H9 (cell line): ENCODE data around the gene TUBB4B. TPM values are rescaled to one million over a fixed set of nuclear protein-coding genes. Genes with fewer than 3 reads are reported as not detected.

Source experiments
- DNase-seq: peaks from one replicate; pipeline ENCODE4 v3.0.0-alpha.2; 2017
- H2AFZ ChIP-seq: one replicate; pipeline ENCODE4 v1.6.1; 2013; ENCODE audit warnings: mild to moderate bottlenecking, low read length, control low read depth, moderate library complexity
- H2AK5ac ChIP-seq: 2 replicates; pipeline ENCODE4 v1.6.1; 2013; ENCODE audit warnings: low read length, control low read depth, mixed read lengths; ENCODE audit not compliant: insufficient read length
- H2BK120ac ChIP-seq: one replicate; pipeline ENCODE4 v1.6.1; 2013; ENCODE audit warnings: low read depth, mild to moderate bottlenecking, low read length, control low read depth, inconsistent platforms; ENCODE audit not compliant: poor library complexity, severe bottlenecking
- H2BK12ac ChIP-seq: 2 replicates; pipeline ENCODE4 v1.6.1; 2013; ENCODE audit warnings: low read length, control low read depth, mixed read lengths, low read depth; ENCODE audit not compliant: insufficient read length
- H2BK15ac ChIP-seq: 2 replicates; pipeline ENCODE4 v1.6.1; 2013; ENCODE audit warnings: low read depth, low read length, control low read depth
- H2BK20ac ChIP-seq: one replicate; pipeline ENCODE4 v1.6.1; 2013; ENCODE audit warnings: low read depth, mild to moderate bottlenecking, low read length, control low read depth, inconsistent platforms; ENCODE audit not compliant: poor library complexity, severe bottlenecking
- H2BK5ac ChIP-seq: 2 replicates; pipeline ENCODE4 v1.6.1; 2013; ENCODE audit warnings: low read length, control low read depth, mixed read lengths; ENCODE audit not compliant: insufficient read length
- H3K14ac ChIP-seq: 2 replicates; pipeline ENCODE4 v1.6.1; 2013; ENCODE audit warnings: low read length, control low read depth; ENCODE audit not compliant: insufficient read depth
- H3K18ac ChIP-seq: 2 replicates; pipeline ENCODE4 v1.6.1; 2013; ENCODE audit warnings: low read depth, mild to moderate bottlenecking, mixed read lengths, low read length, control low read depth; ENCODE audit not compliant: insufficient read length
- H3K23ac ChIP-seq: 2 replicates; pipeline ENCODE4 v1.6.1; 2013; ENCODE audit warnings: low read length, control low read depth, mixed read lengths, low read depth; ENCODE audit not compliant: insufficient read length
- H3K23me2 ChIP-seq: 2 replicates; pipeline ENCODE4 v1.6.1; 2013; ENCODE audit warnings: low read depth, mild to moderate bottlenecking, mixed read lengths, low read length, control low read depth; ENCODE audit not compliant: insufficient read length, poor library complexity, severe bottlenecking
- H3K27ac ChIP-seq: 2 replicates; pipeline ENCODE4 v1.5.1; 2013; ENCODE audit warnings: low read length, control low read depth, mixed read lengths, low read depth; ENCODE audit not compliant: insufficient read length
- H3K27me3 ChIP-seq: 2 replicates; pipeline ENCODE4 v1.6.1; 2013; ENCODE audit warnings: low read length, control low read depth, inconsistent platforms; ENCODE audit not compliant: insufficient read depth
- H3K4ac ChIP-seq: 2 replicates; pipeline ENCODE4 v1.6.1; 2013; ENCODE audit warnings: low read depth, mild to moderate bottlenecking, control low read depth, inconsistent platforms, low read length, moderate library complexity
- H3K4me1 ChIP-seq: 2 replicates; pipeline ENCODE4 v1.6.1; 2013; ENCODE audit warnings: low read length, control low read depth, inconsistent platforms; ENCODE audit not compliant: insufficient read depth
- H3K4me2 ChIP-seq: 2 replicates; pipeline ENCODE4 v1.6.1; 2013; ENCODE audit warnings: low read length, control low read depth, mixed read lengths; ENCODE audit not compliant: insufficient read length, insufficient read depth
- H3K56ac ChIP-seq: 2 replicates; pipeline ENCODE4 v1.6.1; 2013; ENCODE audit warnings: low read depth, mild to moderate bottlenecking, mixed read lengths, low read length, control low read depth; ENCODE audit not compliant: insufficient read length
- H3K79me1 ChIP-seq: 2 replicates; pipeline ENCODE4 v1.6.1; 2013; ENCODE audit warnings: low read depth, mild to moderate bottlenecking, moderate library complexity, low read length, control low read depth, inconsistent platforms; ENCODE audit not compliant: insufficient read depth, poor library complexity, severe bottlenecking
- H3K79me2 ChIP-seq: 2 replicates; pipeline ENCODE4 v1.6.1; 2013; ENCODE audit warnings: low read length, control low read depth, inconsistent platforms; ENCODE audit not compliant: insufficient read depth
- H3K9ac ChIP-seq: 2 replicates; pipeline ENCODE4 v1.6.1; 2013; ENCODE audit warnings: low read length, control low read depth, mixed read lengths; ENCODE audit not compliant: insufficient read length; ENCODE audit errors: extremely low read depth
- H3K9me3 ChIP-seq: one replicate; pipeline ENCODE4 v1.6.1; 2013; ENCODE audit warnings: low read depth, low read length, inconsistent platforms; ENCODE audit not compliant: control insufficient read depth
- H3T11ph ChIP-seq: one replicate; pipeline ENCODE4 v1.6.1; 2013; ENCODE audit warnings: mild to moderate bottlenecking, low read length, control low read depth, inconsistent platforms
- H4K20me1 ChIP-seq: one replicate; pipeline ENCODE4 v1.6.1; 2013; ENCODE audit not compliant: control insufficient read depth, insufficient read length, insufficient read depth
- H4K5ac ChIP-seq: 2 replicates; pipeline ENCODE4 v1.6.1; 2013; ENCODE audit warnings: low read depth, mild to moderate bottlenecking, mixed read lengths, low read length, control low read depth; ENCODE audit not compliant: insufficient read length
- H4K8ac ChIP-seq: replicated peaks from 2 replicates; pipeline ENCODE4 v1.6.1; 2013; ENCODE audit warnings: low read length, control low read depth, mixed read lengths, low read depth; ENCODE audit not compliant: insufficient read length
- H4K91ac ChIP-seq: 2 replicates; pipeline ENCODE4 v1.6.1; 2013; ENCODE audit warnings: low read depth, mild to moderate bottlenecking, moderate library complexity, mixed read lengths, low read length, control low read depth; ENCODE audit not compliant: insufficient read length
- H3K27ac Mint-ChIP-seq, 3 experiments: 2 replicates in 2 of 3; 3 replicates in 1 of 3; pipeline ENCODE4 v1.8.0; 2020 to 2021; ENCODE audit warnings: mixed read lengths in 3 of 3, mild to moderate bottlenecking in 1 of 3, moderate library complexity in 1 of 3
- H3K27me3 Mint-ChIP-seq: 2 replicates; pipeline ENCODE4 v1.8.0; 2021; ENCODE audit warnings: low read depth, mild to moderate bottlenecking, moderate library complexity, mixed read lengths
- H3K36me3 Mint-ChIP-seq, 3 experiments: 2 replicates in 2 of 3; 3 replicates in 1 of 3; pipeline ENCODE4 v1.8.0; 2020 to 2021; ENCODE audit warnings: low read depth in 3 of 3, mixed read lengths in 3 of 3; ENCODE audit not compliant: insufficient read depth in 1 of 3
- H3K4me1 Mint-ChIP-seq, 2 experiments: 2 replicates each; pipeline ENCODE4 v1.8.0; 2020; ENCODE audit warnings: mixed read lengths in 2 of 2
- H3K4me3 Mint-ChIP-seq, 2 experiments: 2 replicates in 1 of 2; 3 replicates in 1 of 2; pipeline ENCODE4 v1.8.0; 2020 to 2021; ENCODE audit warnings: mild to moderate bottlenecking in 2 of 2, mixed read lengths in 2 of 2, moderate library complexity in 1 of 2
- H3K9me3 Mint-ChIP-seq, 2 experiments: 2 replicates in 1 of 2; 3 replicates in 1 of 2; pipeline ENCODE4 v1.8.0; 2020; ENCODE audit warnings: mild to moderate bottlenecking in 2 of 2, mixed read lengths in 2 of 2, moderate library complexity in 1 of 2
- CTCF ChIP-seq: fragments of 200-600 bp; sonication (generic); conservative IDR thresholded peaks from 3 replicates; pipeline ENCODE4 v1.8.0; 2021; ENCODE audit warnings: antibody characterized with exemption, mild to moderate bottlenecking
- WGBS: extraction: QIAGEN DNeasy Blood & Tissue Kit; methylation state at CpG from one replicate; pipeline ENCODE4 v1.1.7; 2013; ENCODE audit warnings: missing lambda C conversion rate, low lambda C conversion rate, mixed read lengths; ENCODE audit not compliant: insufficient read length; ENCODE audit errors: extremely low coverage; 5-methylcytosine and 5-hydroxymethylcytosine counted together
- total RNA-seq: library from RNA; stranded (reverse); gene quantifications from 2 replicates; pipeline ENCODE4 v1.2.1, GENCODE V29; 2021

The TUBB4B gene
- total RNA-seq, 1 experiment from 2014 or later: 378 TPM

- TF ChIP-seq CTCF: no peak
- Histone ChIP-seq H2BK12ac (no peak overlapping the region), H3K79me1 (no peaks in the 10 kb centered on the region), H2BK5ac (no peak overlapping the region), H3K18ac (no peak overlapping the region), H2BK15ac (peak overlapping the region; percentile 71; the same call in 1 of the 2 replicates), H2BK120ac (no peak overlapping the region), H3K23me2 (no peaks in the 10 kb centered on the region), H3K27me3 (no peaks in the 10 kb centered on the region), H3T11ph (no peak overlapping the region), H3K4me1 (peaks cover 3% of the 10 kb centered on the region; the same call in 1 of the 2 replicates), H3K9ac (no peak overlapping the region), H4K8ac (no peak overlapping the region), H2AK5ac (no peak overlapping the region), H4K20me1 (no peaks in the 10 kb centered on the region), H2AFZ (no peak overlapping the region), H3K14ac (no peak overlapping the region), H4K91ac (no peak overlapping the region), H3K4ac (no peak overlapping the region), H3K79me2 (no peaks in the 10 kb centered on the region), H2BK20ac (no peak overlapping the region), H3K27ac (no peak overlapping the region), H3K56ac (no peak overlapping the region), H3K23ac (no peak overlapping the region), H4K5ac (no peak overlapping the region), H3K9me3 (no peaks in the 10 kb centered on the region), H3K4me2 (no peak overlapping the region)
- peaks cover 7% of the 10 kb centered on the region for H3K27me3 Mint-ChIP-seq
- no peak for DNase-seq
- H3K4me1 Mint-ChIP-seq: peaks cover 7 to 13% of the 10 kb centered on the region in 2 experiments
- H3K27ac Mint-ChIP-seq: no peak overlapping the region
- H3K36me3 Mint-ChIP-seq: no peaks in the 10 kb centered on the region
- H3K9me3 Mint-ChIP-seq: no peaks in the 10 kb centered on the region
- no peak overlapping the region for H3K4me3 Mint-ChIP-seq
- no CpG with 5 or more reads among the region's 24 CpGs for WGBS
Observed at GRCh38 chr9:137232510-137232909, 8.6 kb upstream of the TUBB4B start.
